CD14-positive monocyte (primary cell): Measurements from ENCODE around the gene MRPL27. TPM values are rescaled to one million over a fixed set of nuclear protein-coding genes. Genes with fewer than 3 reads are reported as not detected.

Experiments
- DNase-seq, 3 donors: peaks; one replicate each; pipeline ENCODE4 v3.0.0-alpha.2; 2011 to 2022
- H2AFZ ChIP-seq: 2 replicates; pipeline ENCODE4 v1.6.0; 2012; ENCODE audit warnings: mild to moderate bottlenecking, low read depth, low read length, inconsistent platforms; ENCODE audit not compliant: insufficient read depth, poor library complexity, severe bottlenecking
- H3K27ac ChIP-seq, 2 donors: 1 replicate in 1 of 2; 2 replicates in 1 of 2; pipeline ENCODE4 v1.5.1; 2012 to 2013; ENCODE audit warnings: low read length in 2 of 2, control low read depth in 1 of 2, inconsistent platforms in 1 of 2, low read depth in 1 of 2, mild to moderate bottlenecking in 1 of 2
- H3K27me3 ChIP-seq, 2 donors: one replicate each; pipeline versions ENCODE4 v1.6.0 to v1.6.1; 2011 to 2013; ENCODE audit warnings: low read length in 2 of 2; ENCODE audit not compliant: control insufficient read depth in 2 of 2, insufficient read depth in 2 of 2
- H3K36me3 ChIP-seq, 2 donors: replicated peaks in 1 of 2; 1 replicate in 1 of 2; 2 replicates in 1 of 2; pipeline versions ENCODE4 v1.5.1 to v1.6.1; 2012 to 2013; ENCODE audit warnings: low read length in 2 of 2, control low read depth in 1 of 2, inconsistent platforms in 1 of 2, mild to moderate bottlenecking in 1 of 2; ENCODE audit not compliant: insufficient read depth in 2 of 2, control insufficient read depth in 1 of 2
- H3K4me1 ChIP-seq, 2 donors: 1 replicate in 1 of 2; 2 replicates in 1 of 2; pipeline versions ENCODE4 v1.5.1 to v1.6.1; 2012 to 2013; ENCODE audit warnings: low read length in 2 of 2, control low read depth in 1 of 2, inconsistent platforms in 1 of 2, mild to moderate bottlenecking in 1 of 2, moderate library complexity in 1 of 2; ENCODE audit not compliant: insufficient read depth in 2 of 2, control insufficient read depth in 1 of 2
- H3K4me2 ChIP-seq: replicated peaks from 2 replicates; pipeline ENCODE3; 2012; ENCODE audit warnings: low read length, moderate library complexity, mild to moderate bottlenecking; ENCODE audit not compliant: poor library complexity, severe bottlenecking; ENCODE audit errors: extremely low read depth
- H3K4me3 ChIP-seq, 3 experiments: fragments of 200-600 bp in 1 of 3; sonication (generic) in 1 of 3; replicated peaks in 1 of 3; 1 replicate in 2 of 3; 2 replicates in 1 of 3; pipeline ENCODE4 v1.5.1; 2011 to 2013; ENCODE audit warnings: low read length in 3 of 3, mild to moderate bottlenecking in 3 of 3, control low read depth in 2 of 3, low read depth in 2 of 3, inconsistent platforms in 1 of 3, moderate library complexity in 1 of 3
- H3K79me2 ChIP-seq: 2 replicates; pipeline ENCODE4 v1.6.0; 2012; ENCODE audit warnings: mild to moderate bottlenecking, control low read depth, inconsistent platforms, low read length, moderate library complexity; ENCODE audit not compliant: insufficient read depth
- H3K9ac ChIP-seq: 2 replicates; pipeline ENCODE4 v1.6.0; 2017; ENCODE audit warnings: low read length, mild to moderate bottlenecking; ENCODE audit not compliant: insufficient read depth, poor library complexity, severe bottlenecking
- H3K9me3 ChIP-seq, 2 donors: replicated peaks in 1 of 2; 1 replicate in 1 of 2; 2 replicates in 1 of 2; pipeline versions ENCODE4 v1.5.1 to v1.6.1; 2012 to 2013; ENCODE audit warnings: low read length in 2 of 2, control low read depth in 1 of 2; ENCODE audit not compliant: control insufficient read depth in 1 of 2, insufficient read depth in 1 of 2
- H4K20me1 ChIP-seq: 2 replicates; pipeline ENCODE4 v1.6.0; 2012; ENCODE audit warnings: mild to moderate bottlenecking, low read length, control low read depth, moderate library complexity; ENCODE audit not compliant: insufficient read depth
- H3K27ac Mint-ChIP-seq, 7 donors: one replicate each; pipeline ENCODE4 v1.8.0; 2020; ENCODE audit warnings: mild to moderate bottlenecking in 7 of 7, mixed read lengths in 7 of 7, moderate library complexity in 6 of 7, inconsistent platforms in 2 of 7
- H3K27me3 Mint-ChIP-seq, 3 donors: one replicate each; pipeline ENCODE4 v1.8.0; 2021 to 2022; ENCODE audit warnings: low read depth in 3 of 3, mild to moderate bottlenecking in 3 of 3, mixed read lengths in 3 of 3, moderate library complexity in 3 of 3, inconsistent platforms in 1 of 3
- H3K36me3 Mint-ChIP-seq, 2 donors: one replicate each; pipeline ENCODE4 v1.8.0; 2020; ENCODE audit warnings: mixed read lengths in 2 of 2, inconsistent platforms in 1 of 2, mild to moderate bottlenecking in 1 of 2
- H3K4me1 Mint-ChIP-seq: one replicate; pipeline ENCODE4 v1.8.0; 2020; ENCODE audit warnings: mild to moderate bottlenecking, mixed read lengths
- H3K4me3 Mint-ChIP-seq, 2 donors: one replicate each; pipeline ENCODE4 v1.8.0; 2020; ENCODE audit warnings: mild to moderate bottlenecking in 2 of 2, mixed read lengths in 2 of 2, moderate library complexity in 1 of 2
- H3K9me3 Mint-ChIP-seq, 7 donors: one replicate each; pipeline ENCODE4 v1.8.0; 2020 to 2022; ENCODE audit warnings: mixed read lengths in 7 of 7, mild to moderate bottlenecking in 6 of 7, moderate library complexity in 6 of 7, inconsistent platforms in 2 of 7
- WGBS: methylation state at CpG from one replicate; pipeline ENCODE4 v1.1.5; 2013; ENCODE audit warnings: missing lambda C conversion rate; ENCODE audit not compliant: insufficient coverage; 5-methylcytosine and 5-hydroxymethylcytosine counted together
- intact Hi-C, 2 donors: fragments of 100-400 bp; cut with micrococcal nuclease; formaldehyde crosslinking; loops; one replicate each; pipeline versions ENCODE4 v1.15.0 to v1.15.1; 2023
- polyA plus RNA-seq, 3 donors: library from polyadenylated mRNA; depleted of rRNA in 1 of 3; unstranded in 2 of 3; stranded (reverse) in 1 of 3; fragments of 300-500 nt in 2 of 3; fragments of >200 nt in 1 of 3; fragmentation: Illumina TruSeq in 2 of 3; gene quantifications; 1 replicate in 2 of 3; 2 replicates in 1 of 3; pipeline ENCODE4 v1.2.3, GENCODE V29; 2012 to 2021
- TF ChIP-seq, protein P1 (sequence below): fragments of 200-600 bp; IDR thresholded peaks from one replicate; pipeline ENCODE4 v1.8.0; 2022; ENCODE audit warnings: antibody characterized with exemption, mild to moderate bottlenecking

The MRPL27 gene
- polyA plus RNA-seq, 3 donors: 33.2 to 82.3 (median 75.3) TPM

DNA sequence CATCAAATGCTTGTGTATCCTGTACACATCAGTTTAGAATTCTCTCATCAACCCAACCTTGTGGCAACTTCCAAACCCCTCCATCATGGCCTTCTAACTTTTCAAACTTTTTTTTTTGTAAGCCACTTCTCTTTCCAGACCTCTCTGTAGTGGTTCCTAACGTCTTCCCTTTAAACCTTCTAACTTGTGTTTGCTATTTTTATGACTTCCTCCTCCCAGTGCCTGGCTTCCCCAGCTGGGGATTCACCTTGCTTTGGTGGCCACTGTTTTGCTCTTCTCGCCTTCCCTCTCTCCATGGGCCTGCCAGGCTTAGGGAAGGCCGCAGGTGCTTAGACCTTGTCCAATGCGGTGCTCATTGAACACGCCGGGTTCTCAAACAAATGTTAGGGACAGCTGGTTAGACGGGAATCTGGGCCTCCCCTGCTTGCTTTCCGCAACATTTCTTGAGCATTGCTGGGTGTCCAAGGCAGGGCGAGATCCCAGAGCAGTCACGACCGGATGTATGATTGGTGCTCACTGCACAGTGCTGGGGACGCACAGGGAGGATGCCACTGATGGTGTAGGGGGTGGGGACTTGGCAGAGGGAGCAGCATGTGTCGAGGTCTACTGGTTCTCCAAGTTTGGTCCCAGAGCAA lies 28.1 kb downstream of the MRPL27 start:
- peak overlapping the region; percentile 76 to 86 for H3K4me3 Mint-ChIP-seq
- peak overlapping the region in 1 of 3 experiments; percentile 87 for H3K4me3 ChIP-seq
- 72% methylated on average over 13 of the region's 13 CpGs for WGBS
- intact Hi-C loops: no loop called here
- TF ChIP-seq, protein P1, sequence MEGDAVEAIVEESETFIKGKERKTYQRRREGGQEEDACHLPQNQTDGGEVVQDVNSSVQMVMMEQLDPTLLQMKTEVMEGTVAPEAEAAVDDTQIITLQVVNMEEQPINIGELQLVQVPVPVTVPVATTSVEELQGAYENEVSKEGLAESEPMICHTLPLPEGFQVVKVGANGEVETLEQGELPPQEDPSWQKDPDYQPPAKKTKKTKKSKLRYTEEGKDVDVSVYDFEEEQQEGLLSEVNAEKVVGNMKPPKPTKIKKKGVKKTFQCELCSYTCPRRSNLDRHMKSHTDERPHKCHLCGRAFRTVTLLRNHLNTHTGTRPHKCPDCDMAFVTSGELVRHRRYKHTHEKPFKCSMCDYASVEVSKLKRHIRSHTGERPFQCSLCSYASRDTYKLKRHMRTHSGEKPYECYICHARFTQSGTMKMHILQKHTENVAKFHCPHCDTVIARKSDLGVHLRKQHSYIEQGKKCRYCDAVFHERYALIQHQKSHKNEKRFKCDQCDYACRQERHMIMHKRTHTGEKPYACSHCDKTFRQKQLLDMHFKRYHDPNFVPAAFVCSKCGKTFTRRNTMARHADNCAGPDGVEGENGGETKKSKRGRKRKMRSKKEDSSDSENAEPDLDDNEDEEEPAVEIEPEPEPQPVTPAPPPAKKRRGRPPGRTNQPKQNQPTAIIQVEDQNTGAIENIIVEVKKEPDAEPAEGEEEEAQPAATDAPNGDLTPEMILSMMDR: no peak
- peak in 2 of 3 donors; percentile 4 to 33 for DNase-seq
- H3K4me1 Mint-ChIP-seq: peaks cover 30% of the 10 kb centered on the region
- H3K9me3 ChIP-seq: no peaks in the 10 kb centered on the region
- peak overlapping the region in 1 of 7 donors; percentile 44 for H3K27ac Mint-ChIP-seq
- peaks cover 2 to 5% (median 4%) of the 10 kb centered on the region in 3 donors for H3K27me3 Mint-ChIP-seq
- H2AFZ ChIP-seq: peak overlapping the region; percentile 86
- H3K36me3 Mint-ChIP-seq: peaks cover 0 to 2% of the 10 kb centered on the region in 2 donors
- H3K9ac ChIP-seq: no peak overlapping the region
- H3K27me3 ChIP-seq: no peaks in the 10 kb centered on the region
- H3K36me3 ChIP-seq: no peaks in the 10 kb centered on the region
- peak overlapping the region; percentile 99 for H3K4me2 ChIP-seq
- no peak overlapping the region for H3K27ac ChIP-seq
- H3K4me1 ChIP-seq: peaks cover 26 to 27% of the 10 kb centered on the region in 2 donors
- H4K20me1 ChIP-seq: no peaks in the 10 kb centered on the region
- peaks cover 14% of the 10 kb centered on the region for H3K79me2 ChIP-seq
- H3K9me3 Mint-ChIP-seq: no peaks in the 10 kb centered on the region

GRCh38 chr17:50339381-50339780 lies 33.6 kb downstream of the MRPL27 start:
- Mint-ChIP-seq H3K27me3 (peaks cover 0 to 2% (median 0%) of the 10 kb centered on the region in 3 donors), H3K4me1 (peaks cover under 1% of the 10 kb centered on the region), H3K4me3 (no peak overlapping the region), H3K27ac (no peak overlapping the region), H3K9me3 (peaks cover 2 to 8% (median 6%) of the 10 kb centered on the region in 7 donors), H3K36me3 (no peaks in the 10 kb centered on the region)
- Histone ChIP-seq H3K27me3 (no peaks in the 10 kb centered on the region), H2AFZ (no peak overlapping the region), H3K36me3 (no peaks in the 10 kb centered on the region), H4K20me1 (no peaks in the 10 kb centered on the region), H3K4me1 (peaks cover 1 to 3% of the 10 kb centered on the region in 2 donors), H3K4me2 (no peak overlapping the region), H3K27ac (no peak overlapping the region), H3K9ac (no peak overlapping the region), H3K9me3 (no peaks in the 10 kb centered on the region), H3K79me2 (no peaks in the 10 kb centered on the region), H3K4me3 (no peak overlapping the region)
- TF ChIP-seq, protein P1: no peak
- no peak for DNase-seq
- intact Hi-C loops: no loop called here
